B cell (primary cell): ENCODE data around the gene CERS6. TPM values are rescaled to one million over a fixed set of nuclear protein-coding genes. Genes with fewer than 3 reads are reported as not detected.

Source experiments
- ATAC-seq: fragments of 200-7000 bp; cut with Tn5 transposase; one replicate; pipeline ENCODE4 v1.10.0; 2021; ENCODE audit warnings: low read depth, mild to moderate bottlenecking, moderate number of reproducible peaks, moderate library complexity
- CTCF ChIA-PET: fragments of 350-600 bp; sonication (Branson Sonifier 250); formaldehyde crosslinking; loops from one replicate; lab custom pipeline; 2021; ENCODE audit warnings: antibody characterized with exemption, inconsistent platforms; lab: Charles Lee
- POLR2A ChIA-PET: fragments of 350-600 bp; sonication (Branson Sonifier 250); formaldehyde crosslinking; loops from one replicate; lab custom pipeline; 2021; ENCODE audit warnings: antibody characterized with exemption; lab: Charles Lee
- DNase-seq: peaks from one replicate; pipeline ENCODE4 v3.0.0; 2013
- H2AFZ ChIP-seq: 2 replicates; pipeline ENCODE4 v1.6.1; 2012; ENCODE audit warnings: mild to moderate bottlenecking, low read depth, low read length; ENCODE audit not compliant: insufficient read depth, poor library complexity, severe bottlenecking
- H3K27ac ChIP-seq, 2 donors: 1 replicate in 1 of 2; 2 replicates in 1 of 2; pipeline ENCODE4 v1.5.1; 2012 to 2013; ENCODE audit warnings: low read length in 2 of 2, mild to moderate bottlenecking in 2 of 2, moderate library complexity in 1 of 2
- H3K27me3 ChIP-seq, 4 experiments: fragments of 200-600 bp in 1 of 4; sonication (generic) in 1 of 4; replicated peaks in 1 of 4; 1 replicate in 2 of 4; 2 replicates in 2 of 4; pipeline versions ENCODE4 v1.6.1 to v1.7.0; 2013 to 2016; ENCODE audit warnings: low read length in 3 of 4, mild to moderate bottlenecking in 2 of 4, mixed read lengths in 1 of 4, moderate library complexity in 1 of 4; ENCODE audit not compliant: insufficient read depth in 4 of 4, control insufficient read depth in 3 of 4; ENCODE audit errors: control extremely low read depth in 1 of 4
- H3K36me3 ChIP-seq, 2 experiments: replicated peaks in 1 of 2; 1 replicate in 1 of 2; 2 replicates in 1 of 2; pipeline versions ENCODE4 v1.6.1 to v1.7.1; 2013; ENCODE audit warnings: low read length in 1 of 2; ENCODE audit not compliant: insufficient read depth in 2 of 2, control insufficient read depth in 1 of 2; ENCODE audit errors: control extremely low read depth in 1 of 2, extremely low read depth in 1 of 2
- H3K4me1 ChIP-seq, 2 donors: fragments of 200-600 bp in 1 of 2; sonication (generic) in 1 of 2; 1 replicate in 1 of 2; 2 replicates in 1 of 2; pipeline versions ENCODE4 v1.5.1 to v1.6.1; 2013 to 2017; ENCODE audit warnings: low read length in 2 of 2; ENCODE audit not compliant: control insufficient read depth in 2 of 2, insufficient read depth in 2 of 2
- H3K4me2 ChIP-seq: replicated peaks from 2 replicates; pipeline ENCODE3; 2012; ENCODE audit warnings: mild to moderate bottlenecking, low read depth, low read length; ENCODE audit not compliant: poor library complexity, severe bottlenecking
- H3K4me3 ChIP-seq, 5 experiments: fragments of 200-600 bp in 1 of 5; sonication (generic) in 1 of 5; 1 replicate in 3 of 5; 2 replicates in 2 of 5; pipeline versions ENCODE4 v1.5.1 to v1.7.0; 2011 to 2016; ENCODE audit warnings: low read length in 4 of 5, mild to moderate bottlenecking in 4 of 5, low read depth in 2 of 5, control low read depth in 1 of 5, moderate library complexity in 1 of 5; ENCODE audit not compliant: insufficient read depth in 1 of 5; ENCODE audit errors: control extremely low read depth in 1 of 5, extremely low read depth in 1 of 5
- H3K79me2 ChIP-seq: fragments of 200-600 bp; sonication (generic); one replicate; pipeline ENCODE4 v1.6.0; 2016; ENCODE audit warnings: low read length; ENCODE audit not compliant: control insufficient read depth, insufficient read depth
- H3K9ac ChIP-seq: fragments of 200-600 bp; sonication (generic); 2 replicates; pipeline ENCODE4 v1.6.1; 2017; ENCODE audit warnings: mild to moderate bottlenecking, low read length, moderate library complexity
- H3K9me3 ChIP-seq, 3 donors: one replicate each; pipeline versions ENCODE4 v1.6.1 to v1.7.1; 2013; ENCODE audit warnings: low read length in 2 of 3; ENCODE audit not compliant: control insufficient read depth in 2 of 3, insufficient read depth in 1 of 3; ENCODE audit errors: control extremely low read depth in 1 of 3
- H4K20me1 ChIP-seq: 2 replicates; pipeline ENCODE4 v1.6.0; 2012; ENCODE audit warnings: mild to moderate bottlenecking, low read length; ENCODE audit not compliant: insufficient read depth, control insufficient read depth, poor library complexity, severe bottlenecking
- H3K27ac Mint-ChIP-seq: one replicate; pipeline ENCODE4 v1.8.0; 2021; ENCODE audit warnings: mixed read lengths
- H3K27me3 Mint-ChIP-seq: one replicate; pipeline ENCODE4 v1.8.0; 2021; ENCODE audit warnings: mixed read lengths
- H3K4me1 Mint-ChIP-seq: one replicate; pipeline ENCODE4 v1.8.0; 2021; ENCODE audit warnings: mixed read lengths
- H3K4me3 Mint-ChIP-seq: one replicate; pipeline ENCODE4 v1.8.0; 2021; ENCODE audit warnings: mixed read lengths
- H3K9me3 Mint-ChIP-seq: one replicate; pipeline ENCODE4 v1.8.0; 2022; ENCODE audit warnings: mixed read lengths; ENCODE audit not compliant: insufficient read depth
- EZH2 ChIP-seq: IDR thresholded peaks from 2 replicates; pipeline ENCODE4 v1.6.1; 2012; ENCODE audit warnings: borderline replicate concordance, low read depth, mild to moderate bottlenecking, moderate library complexity, low read length; ENCODE audit not compliant: insufficient read depth, poor library complexity, severe bottlenecking
- WGBS: methylation state at CpG from one replicate; pipeline ENCODE4 v1.1.5; 2013; ENCODE audit warnings: missing lambda C conversion rate; ENCODE audit not compliant: insufficient coverage; 5-methylcytosine and 5-hydroxymethylcytosine counted together
- intact Hi-C: fragments of 100-400 bp; cut with micrococcal nuclease; formaldehyde crosslinking; loops from one replicate; pipeline ENCODE4 v1.10.0; 2022
- polyA plus RNA-seq: library from polyadenylated mRNA; depleted of rRNA; stranded (reverse); fragments of >200 nt; gene quantifications from 2 replicates; pipeline ENCODE4 v1.2.3, GENCODE V29; 2012
- total RNA-seq, 2 donors: library from RNA; stranded (reverse); fragments of 120-200 nt in 1 of 2; gene quantifications; 1 replicate in 1 of 2; 2 replicates in 1 of 2; pipeline versions ENCODE4 v1.2.3 to v1.2.4, GENCODE V29; 2013 to 2022
- TF ChIP-seq, protein P1 (sequence below): fragments of 200-600 bp; IDR thresholded peaks from one replicate; pipeline ENCODE4 v1.8.0; 2022; ENCODE audit warnings: antibody characterized with exemption, mild to moderate bottlenecking

The CERS6 gene
- total and polyA plus RNA-seq, 2 donors (not counting 1 experiment from before 2014, with no cell fraction given): 2.2 to 5.5 TPM

DNA sequence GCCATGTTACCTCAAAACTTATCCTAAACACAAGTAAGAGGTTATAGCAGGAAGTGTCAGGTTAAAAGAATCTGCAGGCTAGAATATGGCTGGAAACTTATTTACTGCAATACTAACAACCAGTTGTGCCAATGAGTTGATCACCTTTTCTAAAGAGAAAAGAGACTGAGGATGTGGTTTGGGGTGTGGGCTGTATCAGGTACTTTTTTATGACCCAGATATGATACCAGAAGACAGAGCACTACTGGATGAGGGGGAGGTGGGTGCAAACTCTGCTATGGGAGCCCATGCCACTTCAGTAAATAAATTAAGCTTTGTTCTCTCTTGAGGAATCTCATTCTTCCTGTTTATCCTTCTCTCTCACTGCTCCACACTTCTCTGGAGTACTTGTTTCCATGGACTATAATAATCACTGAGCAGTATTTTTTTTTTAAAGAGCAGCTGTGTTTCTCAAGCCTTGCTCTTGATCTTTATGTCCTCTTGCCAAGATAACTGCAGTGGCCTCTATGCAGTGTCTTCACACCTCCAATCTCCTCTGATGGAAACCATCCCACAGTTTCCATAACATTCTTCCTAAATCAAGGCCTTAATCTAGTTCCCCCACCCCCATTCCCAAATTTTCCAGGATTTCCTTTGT, 295.1 kb downstream of the CERS6 start:
- H3K27ac ChIP-seq: no peak overlapping the region
- H3K9ac ChIP-seq: no peak overlapping the region
- no peaks in the 10 kb centered on the region for H3K79me2 ChIP-seq
- CTCF ChIA-PET: no interaction called here
- no peaks in the 10 kb centered on the region for H3K9me3 ChIP-seq
- DNase-seq (no peak), ATAC-seq (no peak)
- H3K4me1 ChIP-seq: no peaks in the 10 kb centered on the region
- H2AFZ ChIP-seq: no peak overlapping the region
- TF ChIP-seq, protein P1, sequence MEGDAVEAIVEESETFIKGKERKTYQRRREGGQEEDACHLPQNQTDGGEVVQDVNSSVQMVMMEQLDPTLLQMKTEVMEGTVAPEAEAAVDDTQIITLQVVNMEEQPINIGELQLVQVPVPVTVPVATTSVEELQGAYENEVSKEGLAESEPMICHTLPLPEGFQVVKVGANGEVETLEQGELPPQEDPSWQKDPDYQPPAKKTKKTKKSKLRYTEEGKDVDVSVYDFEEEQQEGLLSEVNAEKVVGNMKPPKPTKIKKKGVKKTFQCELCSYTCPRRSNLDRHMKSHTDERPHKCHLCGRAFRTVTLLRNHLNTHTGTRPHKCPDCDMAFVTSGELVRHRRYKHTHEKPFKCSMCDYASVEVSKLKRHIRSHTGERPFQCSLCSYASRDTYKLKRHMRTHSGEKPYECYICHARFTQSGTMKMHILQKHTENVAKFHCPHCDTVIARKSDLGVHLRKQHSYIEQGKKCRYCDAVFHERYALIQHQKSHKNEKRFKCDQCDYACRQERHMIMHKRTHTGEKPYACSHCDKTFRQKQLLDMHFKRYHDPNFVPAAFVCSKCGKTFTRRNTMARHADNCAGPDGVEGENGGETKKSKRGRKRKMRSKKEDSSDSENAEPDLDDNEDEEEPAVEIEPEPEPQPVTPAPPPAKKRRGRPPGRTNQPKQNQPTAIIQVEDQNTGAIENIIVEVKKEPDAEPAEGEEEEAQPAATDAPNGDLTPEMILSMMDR: no peak
- no peak for TF ChIP-seq EZH2
- Mint-ChIP-seq H3K4me1 (peaks cover 8% of the 10 kb centered on the region), H3K27me3 (no peaks in the 10 kb centered on the region), H3K27ac (no peak overlapping the region), H3K4me3 (no peak overlapping the region), H3K9me3 (no peaks in the 10 kb centered on the region)
- POLR2A ChIA-PET: no interaction called here
- no peaks in the 10 kb centered on the region for H3K27me3 ChIP-seq
- no peaks in the 10 kb centered on the region for H3K36me3 ChIP-seq
- H3K4me3 ChIP-seq: no peak overlapping the region
- H3K4me2 ChIP-seq: no peak overlapping the region
- no peaks in the 10 kb centered on the region for H4K20me1 ChIP-seq
- intact Hi-C loops: no loop called here

DNA sequence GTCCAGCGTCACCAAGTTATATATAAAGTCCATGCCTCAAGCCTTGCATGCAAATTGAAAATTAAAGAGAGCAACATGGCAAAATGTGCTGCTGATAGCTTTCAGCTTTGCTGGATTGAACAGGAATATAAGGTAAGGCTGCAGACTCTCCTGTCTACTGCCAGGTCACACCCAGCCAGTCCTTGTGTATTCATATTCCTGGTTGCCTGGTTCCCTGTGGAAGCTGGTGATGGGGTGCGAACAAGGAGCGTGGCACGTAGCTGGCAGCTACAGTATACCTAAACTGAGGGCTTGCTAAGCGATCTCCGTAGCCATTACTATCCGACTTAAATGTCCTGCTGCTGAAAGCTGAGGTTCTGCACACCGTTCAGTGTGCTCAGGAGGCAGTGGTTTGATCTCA, 296.3 kb downstream of the CERS6 start:
- no peaks in the 10 kb centered on the region for H4K20me1 ChIP-seq
- ATAC-seq (no peak), DNase-seq (no peak)
- ChIA-PET CTCF (interaction anchor here (0.7 kb wide), 1 partner anchor 863 kb away, joined by 4 read pairs; no protein-coding TSS in a partner anchor), POLR2A (no interaction called here)
- 94% methylated on average over 7 of the region's 8 CpGs for WGBS
- no peak overlapping the region for H3K27ac Mint-ChIP-seq
- H3K79me2 ChIP-seq: no peaks in the 10 kb centered on the region
- no peak overlapping the region for H3K27ac ChIP-seq
- no peak for TF ChIP-seq EZH2
- TF ChIP-seq, protein P1: no peak
- peaks cover 12% of the 10 kb centered on the region for H3K4me1 Mint-ChIP-seq
- H3K4me3 ChIP-seq: no peak overlapping the region
- no peak overlapping the region for H3K9ac ChIP-seq
- no peaks in the 10 kb centered on the region for H3K9me3 ChIP-seq
- no peaks in the 10 kb centered on the region for H3K4me1 ChIP-seq
- no peaks in the 10 kb centered on the region for H3K27me3 Mint-ChIP-seq
- H3K9me3 Mint-ChIP-seq: no peaks in the 10 kb centered on the region
- H2AFZ ChIP-seq: no peak overlapping the region
- H3K36me3 ChIP-seq: no peaks in the 10 kb centered on the region
- no peak overlapping the region for H3K4me3 Mint-ChIP-seq
- no peak overlapping the region for H3K4me2 ChIP-seq
- no peaks in the 10 kb centered on the region for H3K27me3 ChIP-seq
- intact Hi-C loops: no loop called here
